Trophoblast cell (in vitro differentiated cells and primary cell): ENCODE data around the gene COBL.

Experiments used
- DNase-seq, 2 donors: peaks; one replicate each; pipeline ENCODE4 v3.0.0-alpha.2; 2016
- H2AFZ ChIP-seq: 2 replicates; pipeline ENCODE4 v1.6.1; 2013; ENCODE audit warnings: low read length, moderate library complexity, mild to moderate bottlenecking; ENCODE audit not compliant: insufficient read depth, poor library complexity
- H2AK5ac ChIP-seq: 2 replicates; pipeline ENCODE4 v1.6.1; 2013; ENCODE audit warnings: mild to moderate bottlenecking, low read length
- H2BK120ac ChIP-seq: 2 replicates; pipeline ENCODE4 v1.6.1; 2013; ENCODE audit warnings: low read length, mild to moderate bottlenecking, moderate library complexity; ENCODE audit not compliant: insufficient read depth, poor library complexity
- H2BK12ac ChIP-seq: 2 replicates; pipeline ENCODE4 v1.6.1; 2013; ENCODE audit warnings: mild to moderate bottlenecking, low read length, moderate library complexity
- H2BK5ac ChIP-seq: 2 replicates; pipeline ENCODE4 v1.6.1; 2013; ENCODE audit warnings: low read length, low read depth, moderate library complexity, mild to moderate bottlenecking; ENCODE audit not compliant: poor library complexity
- H3K14ac ChIP-seq: 2 replicates; pipeline ENCODE4 v1.6.1; 2013; ENCODE audit warnings: mild to moderate bottlenecking, low read length
- H3K18ac ChIP-seq: 2 replicates; pipeline ENCODE4 v1.6.1; 2013; ENCODE audit warnings: mild to moderate bottlenecking, low read length
- H3K23ac ChIP-seq: 2 replicates; pipeline ENCODE4 v1.6.1; 2013; ENCODE audit warnings: low read length
- H3K27ac ChIP-seq: 2 replicates; pipeline ENCODE4 v1.5.1; 2013; ENCODE audit warnings: low read depth, mild to moderate bottlenecking, inconsistent platforms, low read length, moderate library complexity
- H3K27me3 ChIP-seq: 2 replicates; pipeline ENCODE4 v1.6.1; 2013; ENCODE audit warnings: inconsistent platforms, mild to moderate bottlenecking, low read length, moderate library complexity; ENCODE audit not compliant: insufficient read depth
- H3K36me3 ChIP-seq, 2 experiments: 1 replicate in 1 of 2; 2 replicates in 1 of 2; pipeline ENCODE4 v1.6.1; 2013; ENCODE audit warnings: low read length in 2 of 2, mild to moderate bottlenecking in 2 of 2, moderate library complexity in 1 of 2; ENCODE audit not compliant: insufficient read depth in 2 of 2, control insufficient read depth in 1 of 2
- H3K4ac ChIP-seq: 2 replicates; pipeline ENCODE4 v1.6.1; 2013; ENCODE audit warnings: low read depth, mild to moderate bottlenecking, low read length, moderate library complexity
- H3K4me1 ChIP-seq, 2 experiments: 1 replicate in 1 of 2; 2 replicates in 1 of 2; pipeline ENCODE4 v1.6.1; 2013; ENCODE audit warnings: low read length in 2 of 2, mild to moderate bottlenecking in 2 of 2, moderate library complexity in 1 of 2; ENCODE audit not compliant: insufficient read depth in 2 of 2, control insufficient read depth in 1 of 2
- H3K4me2 ChIP-seq: 2 replicates; pipeline ENCODE4 v1.6.1; 2013; ENCODE audit warnings: inconsistent platforms, mild to moderate bottlenecking, low read length, moderate library complexity
- H3K4me3 ChIP-seq: 2 replicates; pipeline ENCODE4 v1.5.1; 2013; ENCODE audit warnings: mild to moderate bottlenecking, low read depth, low read length, inconsistent platforms
- H3K79me1 ChIP-seq: one replicate; pipeline ENCODE4 v1.6.1; 2013; ENCODE audit warnings: low read length
- H3K79me2 ChIP-seq: 2 replicates; pipeline ENCODE4 v1.6.1; 2013; ENCODE audit warnings: low read length, mild to moderate bottlenecking; ENCODE audit not compliant: control insufficient read depth, insufficient read depth, poor library complexity
- H3K9ac ChIP-seq: 2 replicates; pipeline ENCODE4 v1.6.1; 2013; ENCODE audit warnings: mild to moderate bottlenecking, low read length
- H3K9me3 ChIP-seq: 2 replicates; pipeline ENCODE4 v1.6.1; 2013; ENCODE audit warnings: low read depth, mild to moderate bottlenecking, control low read depth, inconsistent platforms, low read length; ENCODE audit not compliant: insufficient read depth
- H4K12ac ChIP-seq: 2 replicates; pipeline ENCODE4 v1.6.1; 2013; ENCODE audit warnings: low read depth, mild to moderate bottlenecking, low read length, moderate library complexity
- H4K8ac ChIP-seq: 2 replicates; pipeline ENCODE4 v1.6.1; 2013; ENCODE audit warnings: low read depth, mild to moderate bottlenecking, low read length, moderate library complexity
- H4K91ac ChIP-seq: one replicate; pipeline ENCODE4 v1.6.1; 2013; ENCODE audit warnings: low read depth, mild to moderate bottlenecking, low read length, moderate library complexity
- WGBS: extraction: QIAGEN DNeasy Blood & Tissue Kit; methylation state at CpG from one replicate; pipeline ENCODE4 v1.1.7; 2013; ENCODE audit warnings: missing lambda C conversion rate; ENCODE audit not compliant: insufficient read length, insufficient coverage; ENCODE audit errors: extremely low coverage; 5-methylcytosine and 5-hydroxymethylcytosine counted together

The COBL gene

DNA sequence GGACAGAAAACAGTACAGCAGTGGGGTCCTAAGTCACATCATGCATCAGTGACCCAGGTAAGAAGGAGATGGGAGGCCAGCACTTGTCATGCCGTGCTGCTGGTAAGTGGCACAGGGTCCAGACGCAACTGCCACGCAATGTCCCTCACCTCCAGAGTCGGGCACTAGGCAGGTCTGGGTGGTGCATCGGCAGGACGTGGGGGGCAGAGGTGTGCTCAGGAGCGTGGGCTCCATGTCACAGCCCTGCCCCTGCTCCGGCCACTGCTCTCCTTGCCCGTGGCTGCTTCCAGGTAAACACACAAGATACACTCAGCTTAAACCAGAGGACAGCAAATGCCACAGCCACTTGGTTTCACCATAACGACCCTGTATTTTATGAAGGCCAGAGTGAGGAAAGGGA is 47.3 kb downstream of the COBL start:
- no peak overlapping the region for H2AK5ac ChIP-seq
- H3K23ac ChIP-seq, result no peak overlapping the region
- no peaks in the 10 kb centered on the region for H3K9me3 ChIP-seq
- no CpG with 5 or more reads among the region's 10 CpGs for WGBS
- no peak overlapping the region for H3K9ac ChIP-seq
- H2BK120ac ChIP-seq, result no peak overlapping the region
- H3K27me3 ChIP-seq, result no peaks in the 10 kb centered on the region
- H3K14ac ChIP-seq, result no peak overlapping the region
- no peak overlapping the region for H4K91ac ChIP-seq
- H3K4me1 ChIP-seq, result peaks cover 5 to 7% of the 10 kb centered on the region in 2 experiments
- H3K79me1 ChIP-seq, result no peaks in the 10 kb centered on the region
- no peak overlapping the region for H4K8ac ChIP-seq
- peaks cover 2% of the 10 kb centered on the region for H3K79me2 ChIP-seq
- no peak overlapping the region for H3K4ac ChIP-seq
- no peak overlapping the region for H3K4me2 ChIP-seq
- no peaks in the 10 kb centered on the region for H3K36me3 ChIP-seq
- H3K27ac ChIP-seq, result no peak overlapping the region
- H2BK12ac ChIP-seq, result no peak overlapping the region
- H4K12ac ChIP-seq, result no peak overlapping the region
- H2BK5ac ChIP-seq, result no peak overlapping the region
- H3K18ac ChIP-seq, result no peak overlapping the region
- no peak for DNase-seq
- H2AFZ ChIP-seq, result no peak overlapping the region
- no peak overlapping the region for H3K4me3 ChIP-seq

DNA sequence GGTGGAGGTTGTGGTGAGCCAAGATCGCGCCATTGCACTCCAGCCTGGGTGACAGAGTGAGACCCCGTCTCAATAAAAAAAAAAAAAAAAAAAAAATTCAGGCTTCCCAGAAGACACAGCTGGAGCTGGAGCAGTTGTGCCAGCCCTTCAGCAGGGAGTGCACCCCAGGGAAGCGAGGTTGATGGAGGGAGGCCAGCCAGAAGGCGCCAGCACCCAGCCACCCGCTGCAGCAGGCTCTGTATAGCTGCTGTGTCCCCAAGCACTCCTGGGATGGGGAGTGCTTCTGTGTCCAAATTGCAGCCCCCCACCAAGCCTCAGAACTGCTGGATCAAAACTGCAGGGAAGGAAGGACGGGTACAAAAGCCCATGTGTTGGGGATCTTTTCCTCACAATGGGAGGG is 47.8 kb downstream of the COBL start:
- DNase-seq, result no peak
- Histone ChIP-seq H2BK120ac (no peak overlapping the region), H3K4me3 (no peak overlapping the region), H3K14ac (no peak overlapping the region), H3K4me1 (peaks cover 4 to 5% of the 10 kb centered on the region in 2 experiments), H3K23ac (no peak overlapping the region), H4K12ac (no peak overlapping the region), H3K27ac (no peak overlapping the region), H3K9ac (no peak overlapping the region), H2AK5ac (no peak overlapping the region), H3K18ac (no peak overlapping the region), H3K36me3 (no peaks in the 10 kb centered on the region), H3K9me3 (no peaks in the 10 kb centered on the region), H3K79me2 (peaks cover 2% of the 10 kb centered on the region), H3K27me3 (no peaks in the 10 kb centered on the region), H2BK12ac (no peak overlapping the region), H2BK5ac (no peak overlapping the region), H3K4me2 (no peak overlapping the region), H2AFZ (no peak overlapping the region), H3K79me1 (no peaks in the 10 kb centered on the region), H4K8ac (no peak overlapping the region), H4K91ac (no peak overlapping the region), H3K4ac (no peak overlapping the region)
- no CpG with 5 or more reads among the region's 7 CpGs for WGBS

DNA sequence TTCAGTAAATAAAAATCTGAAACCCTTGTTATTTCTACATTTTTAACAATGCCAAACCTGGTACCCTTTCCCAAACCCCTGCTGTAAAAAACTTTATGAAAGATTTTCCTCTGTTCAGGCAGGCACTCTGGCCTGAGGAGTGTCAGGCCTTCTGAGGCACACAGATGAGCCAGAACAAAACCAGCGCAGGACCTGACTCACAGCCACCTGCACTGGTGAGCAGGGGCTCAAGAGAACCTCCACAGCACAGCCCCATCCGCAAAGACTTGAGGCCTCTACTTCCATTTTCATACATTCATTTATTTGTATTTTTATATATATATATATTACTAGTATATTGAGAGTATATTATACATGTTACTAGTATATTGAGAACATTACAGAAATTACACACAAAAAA is 49.4 kb downstream of the COBL start:
- no peak overlapping the region for H2BK5ac ChIP-seq
- H3K9ac ChIP-seq, result no peak overlapping the region
- no peak overlapping the region for H4K91ac ChIP-seq
- no peaks in the 10 kb centered on the region for H3K27me3 ChIP-seq
- no peak overlapping the region for H3K4me3 ChIP-seq
- H3K36me3 ChIP-seq, result no peaks in the 10 kb centered on the region
- H3K79me2 ChIP-seq, result peaks cover 2% of the 10 kb centered on the region
- H3K4me1 ChIP-seq, result peaks cover 4 to 5% of the 10 kb centered on the region in 2 experiments
- H3K23ac ChIP-seq, result no peak overlapping the region
- no peak overlapping the region for H3K27ac ChIP-seq
- no peak overlapping the region for H4K12ac ChIP-seq
- H2AK5ac ChIP-seq, result no peak overlapping the region
- no peak overlapping the region for H3K18ac ChIP-seq
- no peak overlapping the region for H2AFZ ChIP-seq
- DNase-seq, result no peak
- no peaks in the 10 kb centered on the region for H3K79me1 ChIP-seq
- H4K8ac ChIP-seq, result no peak overlapping the region
- H3K4me2 ChIP-seq, result no peak overlapping the region
- H3K4ac ChIP-seq, result no peak overlapping the region
- H3K14ac ChIP-seq, result no peak overlapping the region
- peaks cover 3% of the 10 kb centered on the region for H3K9me3 ChIP-seq
- no CpG with 5 or more reads among the region's 2 CpGs for WGBS
- H2BK120ac ChIP-seq, result no peak overlapping the region
- no peak overlapping the region for H2BK12ac ChIP-seq

DNA sequence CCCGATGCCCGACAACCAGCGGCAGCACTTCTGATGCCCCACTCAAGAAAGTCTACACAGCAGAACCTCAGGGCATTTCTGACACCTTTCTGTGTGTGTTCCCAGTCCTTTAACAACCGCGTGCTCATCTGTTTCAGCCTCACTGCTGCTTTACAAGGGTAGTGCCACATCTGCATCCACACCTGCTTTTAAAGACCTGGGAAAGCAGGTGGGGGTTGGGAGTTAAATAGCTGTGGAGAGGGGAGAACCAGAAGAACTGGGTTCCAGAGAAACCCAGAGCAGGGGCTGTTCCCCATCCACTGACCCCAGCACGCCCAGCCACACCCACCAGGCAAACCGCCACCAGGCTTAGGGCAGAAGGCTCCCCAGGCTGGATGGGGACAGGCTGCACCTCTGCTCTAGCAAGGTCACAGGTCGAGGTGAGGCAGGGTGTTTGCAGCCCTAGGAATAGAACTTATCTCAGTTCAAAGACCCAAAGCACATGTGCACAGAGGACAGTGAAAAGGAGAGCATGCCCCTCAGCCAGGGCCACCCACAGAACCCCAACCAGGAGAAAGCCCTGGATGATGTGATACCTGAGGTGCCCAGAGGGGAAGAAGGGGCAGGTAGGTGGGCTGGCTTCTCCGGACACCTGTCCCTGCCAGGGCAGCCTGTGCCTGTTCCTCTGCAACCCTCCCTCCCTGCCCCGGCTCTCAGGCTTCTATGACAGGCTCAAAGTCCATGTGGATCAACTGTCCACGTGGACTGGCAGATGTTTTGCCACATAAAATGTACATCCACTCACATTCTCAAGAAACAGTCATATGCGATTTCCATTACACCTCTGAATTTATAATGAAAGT is 51.3 kb downstream of the COBL start:
- Histone ChIP-seq H3K23ac (no peak overlapping the region), H2BK5ac (no peak overlapping the region), H2AFZ (no peak overlapping the region), H3K27ac (no peak overlapping the region), H3K4ac (no peak overlapping the region), H2BK12ac (no peak overlapping the region), H4K91ac (no peak overlapping the region), H3K36me3 (no peaks in the 10 kb centered on the region), H3K79me1 (no peaks in the 10 kb centered on the region), H3K9me3 (peaks cover 3% of the 10 kb centered on the region), H4K12ac (no peak overlapping the region), H3K27me3 (no peaks in the 10 kb centered on the region), H3K79me2 (no peaks in the 10 kb centered on the region), H2AK5ac (no peak overlapping the region), H3K14ac (no peak overlapping the region), H3K4me1 (peaks cover 0 to 5% of the 10 kb centered on the region in 2 experiments), H3K4me3 (no peak overlapping the region), H3K4me2 (no peak overlapping the region), H3K9ac (no peak overlapping the region), H4K8ac (no peak overlapping the region), H3K18ac (no peak overlapping the region), H2BK120ac (no peak overlapping the region)
- no peak for DNase-seq
- WGBS, result no CpG with 5 or more reads among the region's 12 CpGs
